ENCODE measurements around the gene ZNF654. TPM values are rescaled to one million over a fixed set of nuclear protein-coding genes. Genes with fewer than 3 reads are reported as not detected.

Gene ZNF654
- total and polyA plus RNA-seq, 9 of the 15 experiments (the other 6 are each of a cell fraction or from before 2014, with no cell fraction given) = 2.4 to 8.6 (median 5.1) TPM

DNA sequence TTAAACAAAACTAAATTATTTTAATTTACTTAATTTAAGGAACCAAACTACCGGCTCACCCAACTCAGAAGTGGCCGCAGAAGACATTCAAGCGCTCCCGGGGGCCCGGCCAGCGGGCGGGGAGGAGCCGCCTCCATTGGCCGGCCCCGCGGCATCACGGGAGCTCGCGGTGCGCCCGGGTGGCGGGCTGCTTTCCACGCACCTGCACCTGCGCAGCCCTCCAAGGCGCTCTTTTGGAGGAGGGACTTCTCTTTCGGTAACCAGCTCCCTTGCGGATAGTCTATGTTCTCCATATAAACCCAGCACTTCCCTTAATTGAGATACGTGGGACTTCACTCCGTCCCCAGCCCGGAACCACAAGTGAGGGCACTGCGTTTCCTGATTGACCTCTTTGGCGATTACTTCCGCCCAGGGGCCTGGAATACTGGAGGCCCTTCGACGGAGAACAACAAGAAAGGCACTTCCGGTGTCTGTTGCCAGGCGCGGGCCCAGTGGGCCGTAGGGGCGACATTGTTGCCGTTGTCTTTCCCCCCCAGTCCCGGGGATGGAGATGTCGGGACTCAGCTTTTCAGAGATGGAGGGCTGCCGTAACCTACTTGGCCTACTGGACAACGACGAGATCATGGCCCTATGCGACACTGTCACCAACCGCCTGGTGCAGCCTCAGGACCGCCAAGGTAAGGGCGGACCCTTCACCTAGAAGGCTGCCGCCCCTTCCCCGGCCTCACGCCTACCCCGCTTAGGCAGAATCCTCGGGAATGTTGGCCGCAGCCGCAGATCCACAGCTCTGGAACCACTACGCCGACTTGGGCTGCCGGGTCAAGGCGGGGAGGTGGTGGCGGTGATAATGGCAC, 90.7 kb downstream of the ZNF654 start, which contains the start of gene C3orf38 (continued):
- TF ChIP-seq, protein P1, sequence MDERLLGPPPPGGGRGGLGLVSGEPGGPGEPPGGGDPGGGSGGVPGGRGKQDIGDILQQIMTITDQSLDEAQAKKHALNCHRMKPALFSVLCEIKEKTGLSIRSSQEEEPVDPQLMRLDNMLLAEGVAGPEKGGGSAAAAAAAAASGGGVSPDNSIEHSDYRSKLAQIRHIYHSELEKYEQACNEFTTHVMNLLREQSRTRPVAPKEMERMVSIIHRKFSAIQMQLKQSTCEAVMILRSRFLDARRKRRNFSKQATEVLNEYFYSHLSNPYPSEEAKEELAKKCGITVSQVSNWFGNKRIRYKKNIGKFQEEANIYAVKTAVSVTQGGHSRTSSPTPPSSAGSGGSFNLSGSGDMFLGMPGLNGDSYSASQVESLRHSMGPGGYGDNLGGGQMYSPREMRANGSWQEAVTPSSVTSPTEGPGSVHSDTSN (CRISPR knock-in tag; IDR thresholded peaks at IDR 0.05; ENCODE audit: low read depth) = no peak
- TF ChIP-seq, protein P1 (tag; conservative IDR thresholded peaks at IDR 0.05; ENCODE audit: low read depth) = no peak
- TF ChIP-seq MTA3 (IDR thresholded peaks at IDR 0.05; ENCODE audit: borderline replicate concordance) = peak; percentile 49; the same call in 1 of the 2 replicates
- TF ChIP-seq, protein P2, sequence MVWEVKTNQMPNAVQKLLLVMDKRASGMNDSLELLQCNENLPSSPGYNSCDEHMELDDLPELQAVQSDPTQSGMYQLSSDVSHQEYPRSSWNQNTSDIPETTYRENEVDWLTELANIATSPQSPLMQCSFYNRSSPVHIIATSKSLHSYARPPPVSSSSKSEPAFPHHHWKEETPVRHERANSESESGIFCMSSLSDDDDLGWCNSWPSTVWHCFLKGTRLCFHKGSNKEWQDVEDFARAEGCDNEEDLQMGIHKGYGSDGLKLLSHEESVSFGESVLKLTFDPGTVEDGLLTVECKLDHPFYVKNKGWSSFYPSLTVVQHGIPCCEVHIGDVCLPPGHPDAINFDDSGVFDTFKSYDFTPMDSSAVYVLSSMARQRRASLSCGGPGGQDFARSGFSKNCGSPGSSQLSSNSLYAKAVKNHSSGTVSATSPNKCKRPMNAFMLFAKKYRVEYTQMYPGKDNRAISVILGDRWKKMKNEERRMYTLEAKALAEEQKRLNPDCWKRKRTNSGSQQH (CRISPR knock-in tag; IDR thresholded peaks at IDR 0.05) = no peak
- TF ChIP-seq XRCC5 (IDR thresholded peaks at IDR 0.05; ENCODE audit: low read depth, low read length) = peak; percentile 80; the same call in 1 of the 2 replicates
- peak; percentile 66; the same call in 1 of the 2 replicates for TF ChIP-seq TOE1 (IDR thresholded peaks at IDR 0.05; ENCODE audit: borderline replicate concordance)
- no peak for TF ChIP-seq TOE1 (CRISPR knock-in tag; IDR thresholded peaks at IDR 0.05; ENCODE audit: borderline replicate concordance, low read depth)
- no peak for TF ChIP-seq FOSL1 (tag; conservative IDR thresholded peaks at IDR 0.05)
- TF ChIP-seq, protein P3, sequence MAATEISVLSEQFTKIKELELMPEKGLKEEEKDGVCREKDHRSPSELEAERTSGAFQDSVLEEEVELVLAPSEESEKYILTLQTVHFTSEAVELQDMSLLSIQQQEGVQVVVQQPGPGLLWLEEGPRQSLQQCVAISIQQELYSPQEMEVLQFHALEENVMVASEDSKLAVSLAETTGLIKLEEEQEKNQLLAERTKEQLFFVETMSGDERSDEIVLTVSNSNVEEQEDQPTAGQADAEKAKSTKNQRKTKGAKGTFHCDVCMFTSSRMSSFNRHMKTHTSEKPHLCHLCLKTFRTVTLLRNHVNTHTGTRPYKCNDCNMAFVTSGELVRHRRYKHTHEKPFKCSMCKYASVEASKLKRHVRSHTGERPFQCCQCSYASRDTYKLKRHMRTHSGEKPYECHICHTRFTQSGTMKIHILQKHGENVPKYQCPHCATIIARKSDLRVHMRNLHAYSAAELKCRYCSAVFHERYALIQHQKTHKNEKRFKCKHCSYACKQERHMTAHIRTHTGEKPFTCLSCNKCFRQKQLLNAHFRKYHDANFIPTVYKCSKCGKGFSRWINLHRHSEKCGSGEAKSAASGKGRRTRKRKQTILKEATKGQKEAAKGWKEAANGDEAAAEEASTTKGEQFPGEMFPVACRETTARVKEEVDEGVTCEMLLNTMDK (IDR thresholded peaks at IDR 0.05; ENCODE audit: borderline replicate concordance, insufficient read depth, low read depth, low read length, poor library complexity, severe bottlenecking) = no peak
- TF ChIP-seq KLF10 (CRISPR knock-in tag; IDR thresholded peaks at IDR 0.05) = no peak
- TF ChIP-seq SMAD1 (IDR thresholded peaks at IDR 0.05; ENCODE audit: low read depth, low read length, partially characterized antibody) = peak; percentile 44
- no peak for TF ChIP-seq ZC3H8 (IDR thresholded peaks at IDR 0.05)
- peak; percentile 47 for TF ChIP-seq PML (IDR thresholded peaks at IDR 0.05; ENCODE audit: low read length)
- TF ChIP-seq, protein P4, sequence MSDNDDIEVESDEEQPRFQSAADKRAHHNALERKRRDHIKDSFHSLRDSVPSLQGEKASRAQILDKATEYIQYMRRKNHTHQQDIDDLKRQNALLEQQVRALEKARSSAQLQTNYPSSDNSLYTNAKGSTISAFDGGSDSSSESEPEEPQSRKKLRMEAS (CRISPR knock-in tag; IDR thresholded peaks at IDR 0.05) = no peak
- TF ChIP-seq SRF (CRISPR knock-in tag; IDR thresholded peaks at IDR 0.05) = peak in 1 of 2 experiments; percentile 34; a peak in 1 of 4 replicates
- TF ChIP-seq ARID1B (IDR thresholded peaks at IDR 0.05) = 0 out of 2 replicates have a peak, but pooled peaks have one; percentile 15
- TF ChIP-seq, protein P5, sequence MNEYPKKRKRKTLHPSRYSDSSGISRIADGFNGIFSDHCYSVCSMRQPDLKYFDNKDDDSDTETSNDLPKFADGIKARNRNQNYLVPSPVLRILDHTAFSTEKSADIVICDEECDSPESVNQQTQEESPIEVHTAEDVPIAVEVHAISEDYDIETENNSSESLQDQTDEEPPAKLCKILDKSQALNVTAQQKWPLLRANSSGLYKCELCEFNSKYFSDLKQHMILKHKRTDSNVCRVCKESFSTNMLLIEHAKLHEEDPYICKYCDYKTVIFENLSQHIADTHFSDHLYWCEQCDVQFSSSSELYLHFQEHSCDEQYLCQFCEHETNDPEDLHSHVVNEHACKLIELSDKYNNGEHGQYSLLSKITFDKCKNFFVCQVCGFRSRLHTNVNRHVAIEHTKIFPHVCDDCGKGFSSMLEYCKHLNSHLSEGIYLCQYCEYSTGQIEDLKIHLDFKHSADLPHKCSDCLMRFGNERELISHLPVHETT (CRISPR knock-in tag; conservative IDR thresholded peaks at IDR 0.05 in 1 of 2, IDR thresholded peaks at IDR 0.05 in 1 of 2) = 0 out of 4 replicates have a peak, but pooled peaks of 1 of the 2 experiments have one; percentile 34
- no peak for TF ChIP-seq CBFA2T3 (IDR thresholded peaks at IDR 0.05)
- no peak for TF ChIP-seq OTX1 (CRISPR knock-in tag; IDR thresholded peaks at IDR 0.05)

Data from K562 (cell line).